GM19043 (cell line): ENCODE measurements around the gene SLC24A3.

Experiments used
- ATAC-seq: cut with Tn5 transposase; IDR thresholded peaks from one replicate; pipeline ENCODE4 v1.9.1; 2021; ENCODE audit warnings: low read depth; ENCODE audit not compliant: unreplicated experiment

SLC24A3 gene

DNA sequence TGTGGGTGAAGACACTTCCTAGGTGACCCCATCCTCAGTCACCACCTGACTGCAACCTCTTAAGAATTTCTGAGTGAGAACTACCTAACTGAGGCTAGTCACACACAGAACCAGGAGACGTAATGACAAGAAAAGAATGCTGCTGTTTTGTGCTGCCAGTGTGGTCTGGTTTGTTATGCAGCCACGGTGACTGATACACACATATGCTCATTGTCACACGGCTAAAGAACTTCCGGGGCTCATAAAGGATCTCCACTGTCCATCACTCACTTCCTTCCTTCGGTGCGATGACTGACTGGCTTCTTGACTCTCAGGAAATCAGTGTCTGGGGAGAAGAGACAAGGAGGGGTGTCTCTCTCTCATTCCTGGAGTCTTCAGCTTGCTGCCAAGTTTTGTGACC is 88.0 kb downstream of the SLC24A3 start:
- no peak for ATAC-seq

GRCh38 chr20:19301142-19301541 is 88.7 kb downstream of the SLC24A3 start:
- ATAC-seq: no peak

- ATAC-seq: no peak
Measured at GRCh38 chr20:19301843-19302242, 89.4 kb downstream of the SLC24A3 start.

GRCh38 chr20:19302714-19303113 is 90.3 kb downstream of the SLC24A3 start:
- no peak for ATAC-seq

- no peak for ATAC-seq
Measured at GRCh38 chr20:19304389-19304788, 91.9 kb downstream of the SLC24A3 start.

DNA sequence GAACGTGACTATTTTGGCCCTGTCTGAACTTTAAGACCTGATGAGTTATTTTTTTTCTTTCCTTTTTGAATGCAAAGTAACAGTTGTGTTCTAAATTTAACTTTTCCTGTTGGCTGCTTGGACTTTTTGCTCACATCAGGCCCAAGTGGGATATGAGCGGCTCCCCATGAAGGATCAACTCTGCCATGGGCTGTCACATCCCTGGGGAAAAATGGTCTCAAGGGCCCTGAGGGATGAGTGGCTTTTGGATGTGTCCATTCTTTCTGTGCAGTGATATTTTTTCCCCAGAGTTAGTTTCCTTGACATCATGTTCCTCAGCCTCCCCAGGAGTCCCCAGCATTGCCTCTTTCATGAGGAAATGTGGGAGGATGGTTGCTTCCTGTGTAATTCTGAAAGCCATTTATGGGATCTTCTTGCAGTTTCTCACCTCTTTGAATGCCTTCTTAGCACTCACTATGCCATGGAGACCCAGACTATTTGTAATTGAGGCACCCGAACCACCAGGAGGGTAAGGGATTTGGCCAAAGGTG is 92.5 kb downstream of the SLC24A3 start:
- no peak for ATAC-seq

- no peak for ATAC-seq
Measured at GRCh38 chr20:19308146-19308545, 95.7 kb downstream of the SLC24A3 start.

- no peak for ATAC-seq
Measured at GRCh38 chr20:19310541-19310940, 98.1 kb downstream of the SLC24A3 start.

DNA sequence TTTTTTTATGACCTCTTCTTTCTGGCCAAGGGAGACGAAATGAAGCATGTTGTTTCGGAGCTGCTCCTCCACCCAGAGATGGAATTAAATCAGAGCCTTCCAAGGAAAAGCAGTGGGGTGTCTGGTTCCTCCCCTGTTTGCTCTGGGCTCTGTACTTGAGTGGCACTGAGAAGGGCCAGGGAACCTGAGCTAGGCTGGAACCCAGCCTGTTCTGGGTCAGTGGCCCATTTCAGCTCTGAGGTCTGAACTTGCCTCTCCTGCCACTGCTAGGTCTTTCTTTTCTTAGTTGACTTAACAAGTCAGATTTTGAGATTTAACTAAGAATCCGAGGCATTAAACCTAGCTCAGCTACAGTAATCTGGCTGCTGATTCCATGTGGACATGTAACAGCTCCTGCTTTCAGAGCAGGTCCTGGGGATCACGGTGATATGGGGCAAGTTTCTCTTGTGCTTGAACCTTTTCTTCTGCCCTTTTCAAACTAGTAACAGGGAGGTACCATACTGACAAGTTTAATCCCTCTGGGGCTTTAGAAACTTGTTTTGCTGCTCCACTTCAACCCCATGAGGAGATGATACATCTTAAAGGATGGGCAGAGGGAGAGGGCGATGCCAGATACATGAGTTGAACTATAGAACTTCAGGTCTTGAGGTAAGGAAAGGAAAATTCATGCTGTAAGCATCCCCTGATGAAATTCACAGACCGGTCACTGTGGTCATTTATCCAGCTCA is 101.1 kb downstream of the SLC24A3 start:
- no peak for ATAC-seq

GRCh38 chr20:19314621-19315020 is 102.2 kb downstream of the SLC24A3 start:
- ATAC-seq: no peak

GRCh38 chr20:19317237-19318069 is 105.0 kb downstream of the SLC24A3 start:
- no peak for ATAC-seq

GRCh38 chr20:19318610-19319009 is 106.2 kb downstream of the SLC24A3 start:
- ATAC-seq: no peak

DNA sequence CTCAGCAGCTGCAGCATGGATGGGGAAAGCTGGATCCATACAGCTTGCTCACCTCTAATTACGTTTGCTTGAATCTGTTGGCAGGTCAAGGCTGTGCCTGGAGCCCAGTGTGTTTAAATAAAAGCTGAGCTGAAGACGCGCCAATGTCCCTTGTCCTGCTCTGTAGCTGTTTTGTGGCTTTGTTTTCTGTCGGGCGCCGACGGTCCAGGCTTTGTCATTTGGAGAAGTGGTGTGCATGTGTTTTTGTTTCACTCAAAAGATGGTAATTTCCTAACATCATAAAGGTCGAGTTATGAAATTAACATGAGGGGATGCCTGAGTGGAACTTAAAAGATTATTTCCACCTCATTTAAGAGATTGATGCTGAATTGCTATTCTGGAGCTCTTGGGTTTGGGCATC is 107.6 kb downstream of the SLC24A3 start:
- no peak for ATAC-seq

- ATAC-seq: no peak
Measured at GRCh38 chr20:19321176-19321575, 108.7 kb downstream of the SLC24A3 start.

- no peak for ATAC-seq
Measured at GRCh38 chr20:19322061-19322985, 109.9 kb downstream of the SLC24A3 start.

GRCh38 chr20:19327401-19327800 is 115.0 kb downstream of the SLC24A3 start:
- ATAC-seq: no peak

DNA sequence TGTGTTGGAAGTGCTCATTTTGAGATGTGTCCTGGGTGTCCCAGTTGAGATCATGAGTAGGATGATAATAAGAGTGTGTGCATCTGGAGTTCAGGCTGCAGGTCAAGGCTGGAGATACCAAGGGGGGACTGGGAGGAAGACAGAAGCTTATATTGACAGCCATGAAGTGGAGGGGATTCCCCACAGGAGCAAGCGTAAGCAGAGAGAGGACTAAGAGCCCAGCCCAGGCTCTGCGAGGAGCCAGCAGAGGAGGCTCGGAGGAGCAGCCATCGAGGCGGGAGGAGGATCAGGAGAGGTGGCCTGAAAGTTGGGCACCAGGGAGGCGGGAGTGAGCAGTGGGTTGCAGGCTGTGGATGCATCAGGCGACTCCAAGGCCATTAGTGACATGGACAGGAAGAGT is 116.2 kb downstream of the SLC24A3 start:
- no peak for ATAC-seq

- ATAC-seq: no peak
Measured at GRCh38 chr20:19330038-19330437, 117.6 kb downstream of the SLC24A3 start.

DNA sequence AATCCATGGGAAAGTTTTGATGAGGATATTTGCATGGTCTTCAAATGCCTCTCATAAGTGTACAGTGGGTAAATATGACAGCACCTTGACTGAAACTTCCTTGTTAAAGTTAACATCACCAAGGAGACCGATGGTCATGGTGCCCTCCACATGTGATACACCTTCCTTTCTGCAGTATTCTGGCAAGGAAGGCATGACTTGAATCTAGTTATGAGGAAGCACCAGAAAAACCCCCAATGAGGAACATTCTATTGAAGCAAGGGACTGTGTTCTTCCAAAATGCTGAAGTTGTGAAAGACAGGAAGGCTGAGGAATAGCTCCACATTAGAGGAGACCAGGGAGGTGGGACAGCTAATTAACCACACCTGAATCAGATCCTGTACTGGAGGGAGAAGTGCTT is 118.3 kb downstream of the SLC24A3 start:
- no peak for ATAC-seq

DNA sequence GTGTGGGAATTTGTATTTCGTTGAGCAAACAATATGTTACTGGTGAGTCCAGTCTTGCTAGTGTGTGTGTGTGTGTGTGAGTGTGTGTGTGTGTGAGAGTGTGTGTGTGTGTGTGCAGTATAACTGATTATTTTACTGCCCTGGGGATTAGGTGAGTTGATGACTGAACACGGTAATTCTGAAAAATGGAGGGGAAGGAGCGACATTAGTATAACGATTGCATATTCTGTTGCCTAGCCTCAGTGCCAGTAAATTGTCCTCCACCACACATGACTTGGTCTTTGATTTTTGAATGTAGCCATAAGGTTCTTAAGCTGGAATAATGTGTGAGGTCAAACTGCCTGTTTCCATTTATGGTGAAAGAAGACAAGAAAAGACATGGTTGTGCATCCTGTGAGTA is 121.1 kb downstream of the SLC24A3 start:
- no peak for ATAC-seq

DNA sequence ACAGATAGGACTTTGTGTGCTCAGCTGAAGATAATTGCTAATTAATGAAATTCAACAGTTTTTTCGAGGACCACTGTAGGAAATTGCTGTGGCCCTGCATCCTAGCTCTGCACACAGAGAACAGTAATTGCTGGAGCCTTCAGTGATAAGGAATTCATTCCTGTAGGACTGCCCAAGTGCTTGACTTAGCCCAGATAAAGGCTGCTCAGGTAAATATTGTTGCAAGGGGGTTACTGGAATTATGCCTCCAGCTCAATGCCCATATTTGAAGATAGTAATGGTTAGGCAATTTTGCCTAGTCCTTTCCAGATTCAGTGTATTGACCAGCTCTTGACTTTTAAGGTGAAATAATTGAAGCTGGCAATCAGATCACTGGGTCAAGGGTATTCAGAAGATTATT is 122.9 kb downstream of the SLC24A3 start:
- no peak for ATAC-seq
